Measurements from ENCODE around the gene NRGN. TPM values are rescaled to one million over a fixed set of nuclear protein-coding genes. Genes with fewer than 3 reads are reported as not detected.

NRGN gene
- total RNA-seq, 1 experiment from 2014 or later, result 15.5 TPM

GRCh38 chr11:124778281-124778680, 38.5 kb downstream of the NRGN start:
- Histone ChIP-seq H2AFZ (ENCODE audit: low read length) (no peak overlapping the region), H4K20me1 (ENCODE audit: low read length) (peaks cover 3% of the 10 kb centered on the region; the same call in 1 of the 2 replicates), H3K9ac (ENCODE audit: low read length) (no peak overlapping the region), H3K9me2 (replicated peaks; ENCODE audit: low read length) (no peaks in the 10 kb centered on the region), H3K4me1 (ENCODE audit: insufficient read depth, low read length) (no peaks in the 10 kb centered on the region), H3K36me3 (ENCODE audit: low read depth, low read length) (no peaks in the 10 kb centered on the region), H3K4me2 (ENCODE audit: low read length) (no peak overlapping the region), H3K79me2 (ENCODE audit: low read length) (peaks cover 18% of the 10 kb centered on the region), H3F3A (ENCODE audit: low read length, unreplicated experiment) (peaks cover 4% of the 10 kb centered on the region), H3K4me3 (ENCODE audit: low read length) (no peak overlapping the region), H3K27me3 (ENCODE audit: low read length) (no peaks in the 10 kb centered on the region), H3K9me3 (ENCODE audit: low read length) (no peaks in the 10 kb centered on the region), H3K27ac (ENCODE audit: low read length) (no peak overlapping the region)
- TF ChIP-seq EZH2 (IDR thresholded peaks at IDR 0.05; ENCODE audit: low read length, unreplicated experiment), result no peak
- no peak for TF ChIP-seq EZH2phosphoT487 (IDR thresholded peaks at IDR 0.05; ENCODE audit: borderline replicate concordance, low read length)
- TF ChIP-seq CTCF (conservative IDR thresholded peaks at IDR 0.05; ENCODE audit: low read depth, low read length), result peak; percentile 76
- ChIA-PET POLR2A (ENCODE audit: unreplicated experiment) (no interaction called here), CTCF (interaction anchor here (0.6 to 0.7 kb wide), 3 partner anchors 15 to 17 kb away, joined by 3 to 4 read pairs (median 3); no protein-coding TSS in a partner anchor)
- TSS peak; percentile 2 for BruUV-seq (replicated peaks)
- DNase-seq, result peak; percentile 36
- intact Hi-C loops (cut with micrococcal nuclease), result no loop called here
- peak; percentile 37; the same call in 1 of the 2 replicates for ATAC-seq

GRCh38 chr11:124779568-124779967, 39.8 kb downstream of the NRGN start:
- POLR2A ChIA-PET (ENCODE audit: unreplicated experiment), result no interaction called here
- no peak for TF ChIP-seq CTCF (conservative IDR thresholded peaks at IDR 0.05; ENCODE audit: low read depth, low read length)
- no peak for TF ChIP-seq EZH2 (IDR thresholded peaks at IDR 0.05; ENCODE audit: low read length, unreplicated experiment)
- TF ChIP-seq EZH2phosphoT487 (IDR thresholded peaks at IDR 0.05; ENCODE audit: borderline replicate concordance, low read length), result no peak

GRCh38 chr11:124783002-124783401, 43.3 kb downstream of the NRGN start:
- no peak overlapping the region for H3K27ac ChIP-seq (ENCODE audit: low read length)
- no peak for DNase-seq
- H3K9ac ChIP-seq (ENCODE audit: low read length), result no peak overlapping the region
- no peak for TF ChIP-seq EZH2phosphoT487 (IDR thresholded peaks at IDR 0.05; ENCODE audit: borderline replicate concordance, low read length)
- TF ChIP-seq CTCF (conservative IDR thresholded peaks at IDR 0.05; ENCODE audit: low read depth, low read length), result no peak
- TF ChIP-seq EZH2 (IDR thresholded peaks at IDR 0.05; ENCODE audit: low read length, unreplicated experiment), result no peak
- H3K27me3 ChIP-seq (ENCODE audit: low read length), result no peaks in the 10 kb centered on the region
- intact Hi-C loops (cut with micrococcal nuclease), result no loop called here
- ChIA-PET CTCF (interaction anchor here (0.9 kb wide), 1 partner anchor 54 kb away, joined by 4 read pairs; no protein-coding TSS in a partner anchor), POLR2A (ENCODE audit: unreplicated experiment) (no interaction called here)
- H3F3A ChIP-seq (ENCODE audit: low read length, unreplicated experiment), result no peaks in the 10 kb centered on the region
- H3K9me3 ChIP-seq (ENCODE audit: low read length), result no peaks in the 10 kb centered on the region
- peaks cover 45% of the 10 kb centered on the region for H3K79me2 ChIP-seq (ENCODE audit: low read length)
- no peaks in the 10 kb centered on the region for H3K9me2 ChIP-seq (replicated peaks; ENCODE audit: low read length)
- no peak for ATAC-seq
- H2AFZ ChIP-seq (ENCODE audit: low read length), result no peak overlapping the region
- no peak overlapping the region for H3K4me2 ChIP-seq (ENCODE audit: low read length)
- no peaks in the 10 kb centered on the region for H3K36me3 ChIP-seq (ENCODE audit: low read depth, low read length)
- no peak overlapping the region for H3K4me3 ChIP-seq (ENCODE audit: low read length)
- no peaks in the 10 kb centered on the region for H3K4me1 ChIP-seq (ENCODE audit: insufficient read depth, low read length)
- BruUV-seq (replicated peaks), result no TSS peak
- H4K20me1 ChIP-seq (ENCODE audit: low read length), result peaks cover 3% of the 10 kb centered on the region; the same call in 1 of the 2 replicates

More at GRCh38 chr11:124779568-124779967, 39.8 kb downstream of the NRGN start:
- intact Hi-C loops (cut with micrococcal nuclease), result no loop called here
- CTCF ChIA-PET, result interaction anchor here (0.8 kb wide), 1 partner anchor 14 kb away, joined by 3 read pairs; no protein-coding TSS in a partner anchor
- Histone ChIP-seq H3K4me3 (ENCODE audit: low read length) (no peak overlapping the region), H4K20me1 (ENCODE audit: low read length) (peaks cover 3% of the 10 kb centered on the region; the same call in 1 of the 2 replicates), H3K4me1 (ENCODE audit: insufficient read depth, low read length) (no peaks in the 10 kb centered on the region), H3K79me2 (ENCODE audit: low read length) (peaks cover 28% of the 10 kb centered on the region), H3K4me2 (ENCODE audit: low read length) (no peak overlapping the region), H3K36me3 (ENCODE audit: low read depth, low read length) (no peaks in the 10 kb centered on the region), H3K9me2 (replicated peaks; ENCODE audit: low read length) (no peaks in the 10 kb centered on the region), H3F3A (ENCODE audit: low read length, unreplicated experiment) (no peaks in the 10 kb centered on the region), H2AFZ (ENCODE audit: low read length) (no peak overlapping the region), H3K27me3 (ENCODE audit: low read length) (no peaks in the 10 kb centered on the region), H3K9me3 (ENCODE audit: low read length) (no peaks in the 10 kb centered on the region), H3K27ac (ENCODE audit: low read length) (no peak overlapping the region), H3K9ac (ENCODE audit: low read length) (no peak overlapping the region)
- BruUV-seq (replicated peaks), result no TSS peak
- no peak for ATAC-seq
- no peak for DNase-seq

All from PC-3 (cell line).